B cell (primary cell): ENCODE results near the gene CARMIL1.

Experiments
- EZH2 ChIP-seq: IDR thresholded peaks from 2 replicates; pipeline ENCODE4 v1.6.1; 2012; ENCODE audit warnings: borderline replicate concordance, low read depth, mild to moderate bottlenecking, moderate library complexity, low read length; ENCODE audit not compliant: insufficient read depth, poor library complexity, severe bottlenecking
- TF ChIP-seq, protein P1 (sequence below): fragments of 200-600 bp; IDR thresholded peaks from one replicate; pipeline ENCODE4 v1.8.0; 2022; ENCODE audit warnings: antibody characterized with exemption, mild to moderate bottlenecking

GRCh38 chr6:25371037-25371347 is 91.8 kb downstream of the CARMIL1 start:
- TF ChIP-seq, protein P1, sequence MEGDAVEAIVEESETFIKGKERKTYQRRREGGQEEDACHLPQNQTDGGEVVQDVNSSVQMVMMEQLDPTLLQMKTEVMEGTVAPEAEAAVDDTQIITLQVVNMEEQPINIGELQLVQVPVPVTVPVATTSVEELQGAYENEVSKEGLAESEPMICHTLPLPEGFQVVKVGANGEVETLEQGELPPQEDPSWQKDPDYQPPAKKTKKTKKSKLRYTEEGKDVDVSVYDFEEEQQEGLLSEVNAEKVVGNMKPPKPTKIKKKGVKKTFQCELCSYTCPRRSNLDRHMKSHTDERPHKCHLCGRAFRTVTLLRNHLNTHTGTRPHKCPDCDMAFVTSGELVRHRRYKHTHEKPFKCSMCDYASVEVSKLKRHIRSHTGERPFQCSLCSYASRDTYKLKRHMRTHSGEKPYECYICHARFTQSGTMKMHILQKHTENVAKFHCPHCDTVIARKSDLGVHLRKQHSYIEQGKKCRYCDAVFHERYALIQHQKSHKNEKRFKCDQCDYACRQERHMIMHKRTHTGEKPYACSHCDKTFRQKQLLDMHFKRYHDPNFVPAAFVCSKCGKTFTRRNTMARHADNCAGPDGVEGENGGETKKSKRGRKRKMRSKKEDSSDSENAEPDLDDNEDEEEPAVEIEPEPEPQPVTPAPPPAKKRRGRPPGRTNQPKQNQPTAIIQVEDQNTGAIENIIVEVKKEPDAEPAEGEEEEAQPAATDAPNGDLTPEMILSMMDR: no peak
- TF ChIP-seq EZH2: no peak
